NCI-H1417 treated with DMSO at 0.1 percent for 48 hours (cell line): ENCODE measurements around the gene IQGAP1.
A peak's percentile ranks its signal among the peaks of the same experiment; 100 is the strongest.
"Not testable (repeated sequence)": the region's sequence is repeated elsewhere in the genome, so short reads cannot be mapped to it uniquely, and the experiment has no call there.

ENCODE experiments used
- DNase-seq: peaks from one replicate; lab custom pipeline; 2025; lab: John Stamatoyannopoulos, UW

IQGAP1 gene

GRCh38 chr15:90487186-90487585 is 99.1 kb downstream of the IQGAP1 start:
- DNase-seq, result no peak

- DNase-seq, result no peak
These were observed 101.5 kb downstream of the IQGAP1 start for GRCh38 chr15:90489514-90489913.

- no peak for DNase-seq
These were observed 101.9 kb downstream of the IQGAP1 start for GRCh38 chr15:90489944-90490343.

GRCh38 chr15:90493647-90494046 is 105.6 kb downstream of the IQGAP1 start:
- no peak for DNase-seq

- no peak for DNase-seq
These were observed 107.0 kb downstream of the IQGAP1 start for GRCh38 chr15:90495067-90495466.

GRCh38 chr15:90496791-90497190 is 108.7 kb downstream of the IQGAP1 start:
- DNase-seq, result no peak

- no peak for DNase-seq
These were observed 109.3 kb downstream of the IQGAP1 start for GRCh38 chr15:90497376-90497775.

- no peak for DNase-seq
These were observed 109.9 kb downstream of the IQGAP1 start for GRCh38 chr15:90497912-90498311.

GRCh38 chr15:90500171-90500570 is 112.1 kb downstream of the IQGAP1 start:
- no peak for DNase-seq

GRCh38 chr15:90501898-90502297 is 113.9 kb downstream of the IQGAP1 start:
- DNase-seq, result no peak

GRCh38 chr15:90510781-90511180 is 122.7 kb downstream of the IQGAP1 start:
- DNase-seq, result not testable (repeated sequence)

GRCh38 chr15:90511211-90511618 is 123.2 kb downstream of the IQGAP1 start:
- not testable (repeated sequence) for DNase-seq

GRCh38 chr15:90512276-90512675 is 124.2 kb downstream of the IQGAP1 start:
- DNase-seq, result no peak

- no peak for DNase-seq
These were observed 124.9 kb downstream of the IQGAP1 start for GRCh38 chr15:90512981-90513380.

GRCh38 chr15:90513448-90513847 is 125.4 kb downstream of the IQGAP1 start:
- DNase-seq, result no peak

GRCh38 chr15:90513893-90514292 is 125.9 kb downstream of the IQGAP1 start:
- not testable (repeated sequence) for DNase-seq

- no peak for DNase-seq
These were observed 131.6 kb downstream of the IQGAP1 start for GRCh38 chr15:90519688-90520087.

GRCh38 chr15:90520365-90520764 is 132.3 kb downstream of the IQGAP1 start:
- DNase-seq, result no peak

GRCh38 chr15:90523373-90523772 is 135.3 kb downstream of the IQGAP1 start:
- no peak for DNase-seq

- DNase-seq, result not testable (repeated sequence)
These were observed 136.2 kb downstream of the IQGAP1 start for GRCh38 chr15:90524018-90524803.

GRCh38 chr15:90529011-90529370 is 140.9 kb downstream of the IQGAP1 start:
- DNase-seq, result no peak

- DNase-seq, result peak; percentile 6
These were observed 141.6 kb downstream of the IQGAP1 start, which contains the start of gene CRTC3 for GRCh38 chr15:90529371-90530249. Gene CRTC3 (plus strand): TSS chr15:90529923. CDS start chr15:90530072, 149 bp downstream.
